NCI-H187 (cell line): ENCODE results near the gene CAPRIN1.
"Not testable (repeated sequence)": the region's sequence is repeated elsewhere in the genome, so short reads cannot be mapped to it uniquely, and the experiment has no call there.

Experiments
- DNase-seq, 2 experiments: peaks; one replicate each; lab custom pipeline; 2025; lab: John Stamatoyannopoulos, UW

CAPRIN1 gene

GRCh38 chr11:34052036-34052607 is 591 bp downstream of the CAPRIN1 start:
- DNase-seq: peak; percentile 76 to 88

- DNase-seq: peak in 1 of 2 experiments; percentile 35
These were observed 1.2 kb downstream of the CAPRIN1 start for GRCh38 chr11:34052608-34053160.

GRCh38 chr11:34053161-34053686 is 1.7 kb downstream of the CAPRIN1 start:
- peak; percentile 34 to 43 for DNase-seq

DNA sequence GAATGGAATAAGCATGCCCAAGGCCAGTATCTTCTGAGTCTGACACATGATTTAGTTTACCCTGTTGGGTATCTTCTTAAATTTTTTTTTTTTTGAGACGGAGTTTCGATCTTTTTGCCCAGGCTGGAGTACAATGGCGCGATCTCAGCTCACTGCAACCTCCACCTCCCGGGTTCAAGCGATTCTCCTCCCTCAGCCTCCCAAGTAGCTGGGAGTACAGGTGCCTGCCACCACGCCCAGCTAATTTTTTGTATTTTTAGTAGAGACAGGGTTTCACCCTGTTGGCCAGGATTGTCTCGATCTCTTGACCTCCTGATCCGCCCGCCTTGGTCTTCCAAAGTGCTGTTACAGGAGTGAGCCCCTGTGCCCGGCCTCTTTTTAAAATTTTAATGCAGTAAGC is 2.8 kb downstream of the CAPRIN1 start:
- not testable (repeated sequence) for DNase-seq

DNA sequence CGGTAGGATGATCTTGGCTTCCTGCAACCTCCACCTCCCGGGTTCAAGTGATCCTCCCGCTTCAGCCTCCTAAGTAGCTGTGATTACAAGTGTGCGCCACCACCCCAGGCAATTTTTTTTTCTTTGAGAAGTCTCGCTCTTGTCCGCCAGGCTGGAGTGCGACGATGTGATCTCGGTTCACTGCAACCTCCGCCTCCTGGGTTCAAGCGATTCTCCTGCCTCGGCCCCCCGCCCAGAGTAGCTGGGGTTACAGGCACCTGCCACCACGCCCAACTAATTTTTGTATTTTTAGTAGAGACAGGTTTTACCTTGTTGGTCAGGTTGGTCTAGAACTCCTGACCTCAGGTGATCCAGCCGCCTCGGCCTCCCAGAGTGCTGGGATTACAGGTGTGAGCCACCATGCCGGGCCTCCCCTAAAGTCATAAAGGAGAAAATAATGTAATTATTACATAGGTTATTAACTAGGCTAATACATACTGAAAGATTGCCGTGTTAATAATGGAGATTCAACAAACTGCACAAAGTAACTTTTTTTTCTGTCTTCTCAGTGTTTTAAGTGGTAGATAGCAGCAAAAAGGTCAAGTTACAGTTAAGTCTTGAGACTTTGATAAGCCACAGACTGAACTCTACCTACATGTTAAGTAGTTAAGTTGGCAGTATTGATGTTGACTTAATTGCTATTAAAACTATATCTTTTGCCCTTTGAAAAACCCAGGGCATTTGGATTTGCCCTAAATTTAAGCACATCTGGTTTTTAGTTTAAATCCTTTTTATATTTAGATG is 3.9 kb downstream of the CAPRIN1 start:
- no peak for DNase-seq

DNA sequence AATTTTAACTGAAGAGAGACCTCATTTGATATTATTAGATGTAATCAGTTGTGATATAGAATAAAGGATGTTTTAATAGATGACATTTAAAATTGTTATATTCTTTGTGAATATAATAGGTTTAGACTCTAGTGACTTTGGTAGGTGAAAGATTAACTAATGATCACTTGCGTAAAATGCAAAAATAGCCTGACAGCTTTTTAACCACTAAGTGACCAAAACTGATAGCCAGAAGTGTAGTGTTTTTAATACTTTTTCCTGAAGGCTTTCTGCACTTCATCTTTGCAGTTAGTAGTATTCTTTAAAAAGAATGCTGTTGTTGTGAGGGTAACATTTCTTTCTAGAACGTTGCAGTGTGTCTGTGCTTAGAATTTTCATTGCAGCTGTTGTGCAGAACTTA is 5.1 kb downstream of the CAPRIN1 start:
- no peak for DNase-seq

- DNase-seq: no peak
These were observed 11.7 kb downstream of the CAPRIN1 start for GRCh38 chr11:34063061-34063795.

- no peak for DNase-seq
These were observed 12.8 kb downstream of the CAPRIN1 start for GRCh38 chr11:34064291-34064690.

GRCh38 chr11:34065505-34066203 is 14.1 kb downstream of the CAPRIN1 start:
- DNase-seq: no peak

DNA sequence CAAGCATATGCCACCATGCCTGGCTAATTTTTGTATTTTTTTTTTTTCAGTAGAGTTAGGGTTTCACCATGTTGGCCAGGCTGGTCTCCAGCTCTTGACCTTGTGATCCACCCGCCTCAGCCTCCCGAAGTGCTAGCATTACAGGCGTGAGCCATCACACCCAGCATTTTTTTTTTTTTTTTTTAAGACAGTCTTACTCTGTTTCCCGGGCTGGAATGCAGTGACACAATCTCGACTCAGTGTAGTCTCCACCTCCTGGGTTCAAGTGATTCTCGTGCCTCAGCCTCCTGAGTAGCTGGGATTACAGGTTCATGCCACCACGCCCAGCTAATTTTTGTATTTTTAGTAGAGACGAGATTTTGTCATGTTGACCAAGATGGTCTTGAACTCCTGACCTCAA is 15.2 kb downstream of the CAPRIN1 start:
- DNase-seq: not testable (repeated sequence)

DNA sequence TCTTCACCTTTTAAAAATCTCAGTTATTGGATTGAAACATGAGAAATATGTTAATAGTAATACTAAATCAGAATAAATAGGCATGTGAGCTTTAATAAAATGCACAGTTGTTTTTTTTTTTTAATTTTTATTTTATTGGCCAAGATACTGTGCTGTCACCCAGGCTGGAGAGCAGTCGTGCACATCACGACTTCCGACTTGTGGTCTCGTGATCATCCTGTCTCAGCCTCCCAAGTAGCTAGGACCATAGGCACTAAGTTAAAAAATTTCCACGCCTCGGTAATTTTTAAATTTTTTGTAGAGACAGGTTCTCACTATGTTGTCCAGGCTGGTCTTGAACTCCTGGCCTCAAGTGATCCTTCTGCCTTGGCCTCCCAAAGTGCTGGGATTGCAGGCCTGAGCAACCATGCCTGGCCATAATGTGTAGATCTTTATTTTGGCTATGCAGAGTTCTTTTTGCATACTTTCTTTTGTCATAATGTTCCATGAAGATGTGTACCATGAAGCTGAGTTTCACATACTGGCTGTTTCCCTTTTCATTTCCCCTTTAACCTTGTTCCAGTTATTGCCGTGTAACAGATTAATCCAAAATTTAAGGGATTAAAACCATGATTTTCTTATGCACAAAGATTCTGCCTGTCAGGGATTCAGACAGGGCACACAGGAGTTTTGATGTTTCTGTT is 16.0 kb downstream of the CAPRIN1 start:
- DNase-seq: no peak

DNA sequence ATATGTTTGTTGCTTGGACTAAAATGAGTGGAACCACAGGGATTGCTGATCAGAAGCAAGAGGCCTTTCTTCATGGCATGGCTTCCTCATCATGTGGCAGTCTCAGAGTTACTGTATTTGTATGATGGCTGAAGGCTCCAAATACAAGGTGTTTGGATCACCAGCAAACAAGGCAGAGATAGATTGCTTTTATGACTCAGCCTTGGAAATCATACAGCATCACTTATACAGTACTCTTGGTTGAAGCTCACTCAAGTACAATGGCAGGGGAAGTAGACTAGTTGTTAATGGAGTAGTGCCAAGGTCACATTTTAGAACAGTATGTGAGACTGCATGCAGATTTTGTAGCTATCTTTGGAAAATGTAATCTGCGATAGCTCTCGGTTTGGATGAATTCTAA is 16.6 kb downstream of the CAPRIN1 start:
- no peak for DNase-seq

DNA sequence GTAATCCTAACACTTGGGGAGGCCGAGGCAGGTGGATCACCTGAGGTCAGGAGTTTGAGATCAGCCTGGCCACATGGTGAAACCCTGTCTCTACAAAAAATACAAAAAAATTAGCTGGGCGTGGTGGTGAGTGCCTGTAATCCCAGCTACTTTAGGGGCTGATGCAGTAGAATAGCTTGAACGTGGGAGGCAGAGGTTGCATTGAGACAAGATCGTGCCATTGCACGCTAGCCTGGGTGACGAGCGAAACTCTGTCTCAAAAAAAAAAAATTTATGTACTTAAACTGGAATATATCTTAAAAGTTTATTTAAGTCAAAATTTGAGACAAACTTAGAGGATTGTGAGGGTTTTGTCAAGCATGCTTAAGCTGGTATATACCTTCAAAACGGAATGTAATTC is 19.8 kb downstream of the CAPRIN1 start:
- DNase-seq: not testable (repeated sequence)

- DNase-seq: no peak
These were observed 20.5 kb downstream of the CAPRIN1 start for GRCh38 chr11:34072041-34072440.

GRCh38 chr11:34072832-34073231 is 21.3 kb downstream of the CAPRIN1 start:
- DNase-seq: no peak

DNA sequence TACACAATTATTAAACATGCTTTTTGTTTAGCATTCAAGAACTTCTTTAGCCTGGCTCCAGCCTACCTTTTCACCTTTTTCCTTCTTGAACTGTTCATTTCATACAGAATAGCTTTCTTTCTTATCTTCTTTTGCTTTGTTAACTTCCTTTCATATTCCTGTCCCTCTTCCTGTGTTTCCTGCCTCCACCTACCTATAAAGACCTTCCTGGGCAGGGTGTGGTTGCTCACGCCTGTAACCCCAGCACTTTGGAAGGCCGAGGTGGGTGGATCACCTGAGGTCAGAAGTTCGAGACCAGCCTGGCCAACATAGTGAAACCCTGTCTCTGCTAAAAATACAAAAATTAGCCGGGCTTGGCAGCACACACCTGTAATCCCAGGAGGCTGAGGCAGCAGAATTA is 22.9 kb downstream of the CAPRIN1 start:
- DNase-seq: no peak

GRCh38 chr11:34075178-34075820 is 23.8 kb downstream of the CAPRIN1 start:
- no peak for DNase-seq

- no peak for DNase-seq
These were observed 29.1 kb downstream of the CAPRIN1 start for GRCh38 chr11:34080609-34081008.

DNA sequence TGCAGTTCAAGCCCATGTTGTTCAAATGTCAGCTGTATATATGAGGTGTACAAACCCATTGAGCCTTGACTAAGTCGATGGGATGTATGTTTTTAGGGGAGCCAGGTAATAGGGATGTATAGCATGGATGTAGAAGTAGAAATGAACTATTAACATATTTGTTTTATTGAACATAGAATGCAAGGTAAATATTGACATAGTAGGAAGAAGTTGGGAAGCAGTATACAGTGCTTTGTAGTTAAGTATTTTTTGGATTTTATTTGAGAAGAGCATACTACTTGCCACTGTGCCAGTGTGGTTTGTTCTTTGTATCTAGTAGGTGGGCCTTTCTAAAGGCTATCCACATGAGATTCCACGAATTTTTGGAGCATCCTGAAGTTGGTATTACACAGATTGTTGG is 33.1 kb downstream of the CAPRIN1 start:
- no peak for DNase-seq

GRCh38 chr11:34086554-34087283 is 35.2 kb downstream of the CAPRIN1 start:
- DNase-seq: no peak
